Caco-2 (cell line): ENCODE results near the gene PDE4D. TPM values are rescaled to one million over a fixed set of nuclear protein-coding genes. Genes with fewer than 3 reads are reported as not detected.

Source experiments
- BruUV-seq: library from RNA; stranded (reverse); fragments of 400-500 nt; replicated peaks from 2 replicates; lab custom pipeline; 2021; lab: Mats Ljungman, UMichigan
- CTCF ChIA-PET: fragments of 300-600 bp; sonication (Branson Sonifier 250); formaldehyde crosslinking; loops from one replicate; lab custom pipeline; 2022; ENCODE audit warnings: antibody characterized with exemption; lab: Charles Lee
- POLR2A ChIA-PET: fragments of 300-600 bp; sonication (Branson Sonifier 250); formaldehyde crosslinking; loops from one replicate; lab custom pipeline; 2022; ENCODE audit warnings: antibody characterized with exemption; lab: Charles Lee
- DNase-seq, 2 experiments: peaks; one replicate each; pipeline versions ENCODE4 v3.0.0 to v3.0.0-alpha.2; 2020 to 2022
- H3K27me3 ChIP-seq: replicated peaks from 2 replicates; pipeline ENCODE4 v1.6.0; 2011; ENCODE audit warnings: low read length; ENCODE audit not compliant: control insufficient read depth, insufficient read depth
- H3K36me3 ChIP-seq: 2 replicates; pipeline ENCODE4 v1.5.1; 2011; ENCODE audit warnings: low read length; ENCODE audit not compliant: control insufficient read depth, insufficient read depth
- H3K4me1 ChIP-seq: fragments of 250-450 bp; sonication (Bioruptor Pico); 2 replicates; pipeline ENCODE4 v1.5.1; 2020; ENCODE audit warnings: mild to moderate bottlenecking
- H3K4me3 ChIP-seq: 2 replicates; pipeline ENCODE4 v1.5.1; 2011; ENCODE audit warnings: low read depth, mild to moderate bottlenecking, control low read depth, low read length
- H3K9me3 ChIP-seq: fragments of 250-450 bp; sonication (Bioruptor Pico); 2 replicates; pipeline ENCODE4 v1.5.1; 2020; ENCODE audit warnings: mild to moderate bottlenecking, moderate library complexity
- H3K27ac Mint-ChIP-seq: one replicate; pipeline ENCODE4 v1.8.0; 2022; ENCODE audit warnings: mixed read lengths; ENCODE audit not compliant: unreplicated experiment
- H3K27me3 Mint-ChIP-seq: one replicate; pipeline ENCODE4 v1.8.0; 2022; ENCODE audit warnings: mixed read lengths; ENCODE audit not compliant: insufficient read depth, unreplicated experiment
- H3K36me3 Mint-ChIP-seq: one replicate; pipeline ENCODE4 v1.8.0; 2022; ENCODE audit warnings: mild to moderate bottlenecking, mixed read lengths; ENCODE audit not compliant: insufficient read depth, unreplicated experiment
- H3K4me1 Mint-ChIP-seq: one replicate; pipeline ENCODE4 v1.8.0; 2022; ENCODE audit warnings: low read depth, mixed read lengths; ENCODE audit not compliant: unreplicated experiment
- H3K4me3 Mint-ChIP-seq: one replicate; pipeline ENCODE4 v1.8.0; 2022; ENCODE audit warnings: mild to moderate bottlenecking, moderate library complexity, mixed read lengths; ENCODE audit not compliant: unreplicated experiment
- H3K9me3 Mint-ChIP-seq: one replicate; pipeline ENCODE4 v1.8.0; 2022; ENCODE audit warnings: mixed read lengths; ENCODE audit not compliant: unreplicated experiment
- intact Hi-C: fragments of 100-400 bp; cut with micrococcal nuclease; formaldehyde crosslinking; loops from one replicate; pipeline ENCODE4 v1.10.0; 2022; ENCODE audit not compliant: unreplicated experiment
- total RNA-seq: library from RNA; stranded (reverse); gene quantifications from 2 replicates; pipeline ENCODE4 v1.2.3, GENCODE V29; 2022
- TF ChIP-seq, protein P1 (sequence below), 2 experiments: fragments of 200-600 bp in 1 of 2; IDR thresholded peaks; 1 replicate in 1 of 2; 2 replicates in 1 of 2; pipeline versions ENCODE4 v1.5.1 to v1.8.0; 2011 to 2022; ENCODE audit warnings: antibody characterized with exemption in 1 of 2, control low read depth in 1 of 2, inconsistent platforms in 1 of 2, low read depth in 1 of 2, low read length in 1 of 2, mild to moderate bottlenecking in 1 of 2, moderate library complexity in 1 of 2; ENCODE audit not compliant: insufficient read depth in 1 of 2, severe bottlenecking in 1 of 2, unreplicated experiment in 1 of 2

The PDE4D gene
- total RNA-seq, 1 experiment from 2014 or later: 89.8 TPM

DNA sequence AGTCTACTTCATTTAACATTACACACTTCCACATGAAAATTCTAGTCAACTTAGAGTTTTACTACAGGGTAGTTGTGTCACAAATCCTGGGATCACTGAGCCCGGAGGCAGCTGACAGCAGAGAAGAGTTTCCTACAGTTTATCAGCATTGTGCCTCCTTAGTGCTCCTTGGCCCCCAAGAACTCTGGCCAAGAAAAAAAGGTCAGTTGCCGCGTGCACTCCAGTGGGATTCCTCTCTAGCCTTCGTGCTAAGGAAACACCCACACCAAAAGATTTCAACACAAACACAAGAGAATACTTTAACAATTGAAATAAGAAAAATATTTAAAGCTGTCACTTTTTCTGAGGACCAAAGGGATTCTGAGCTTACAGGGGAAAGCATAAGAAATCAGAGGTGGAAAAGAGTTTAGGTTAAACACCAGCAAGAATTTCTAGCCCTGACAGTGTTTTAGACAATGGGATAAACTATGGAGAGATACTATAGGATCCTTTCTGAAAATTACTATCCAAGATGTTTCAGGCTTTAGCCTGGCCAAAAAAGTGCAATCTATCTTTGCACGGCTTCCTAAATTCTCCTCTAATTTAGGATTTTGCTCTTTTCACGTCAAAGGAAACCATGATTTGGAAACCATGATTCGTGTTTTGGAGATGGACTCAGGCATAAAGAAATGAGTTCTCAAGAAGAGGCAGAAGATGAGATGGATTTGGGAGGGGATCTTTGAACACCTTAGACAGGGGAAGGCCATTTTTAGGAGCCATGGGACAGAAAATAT is 703.9 kb downstream of the PDE4D start:
- DNase-seq: no peak
- H3K36me3 ChIP-seq: no peaks in the 10 kb centered on the region
- no peaks in the 10 kb centered on the region for H3K27me3 Mint-ChIP-seq
- no peaks in the 10 kb centered on the region for H3K27me3 ChIP-seq
- no peaks in the 10 kb centered on the region for H3K36me3 Mint-ChIP-seq
- no TSS peak for BruUV-seq
- H3K9me3 ChIP-seq: no peaks in the 10 kb centered on the region
- no peak overlapping the region for H3K27ac Mint-ChIP-seq
- H3K4me1 Mint-ChIP-seq: peaks cover 14% of the 10 kb centered on the region
- peaks cover 6% of the 10 kb centered on the region; the same call in 1 of the 2 replicates for H3K4me1 ChIP-seq
- CTCF ChIA-PET: interaction anchor here (2.9 kb wide), 1 partner anchor 179 kb away, joined by 23 read pairs; no protein-coding TSS in a partner anchor
- H3K4me3 ChIP-seq: no peak overlapping the region
- H3K9me3 Mint-ChIP-seq: no peaks in the 10 kb centered on the region
- POLR2A ChIA-PET: no interaction called here
- TF ChIP-seq, protein P1, sequence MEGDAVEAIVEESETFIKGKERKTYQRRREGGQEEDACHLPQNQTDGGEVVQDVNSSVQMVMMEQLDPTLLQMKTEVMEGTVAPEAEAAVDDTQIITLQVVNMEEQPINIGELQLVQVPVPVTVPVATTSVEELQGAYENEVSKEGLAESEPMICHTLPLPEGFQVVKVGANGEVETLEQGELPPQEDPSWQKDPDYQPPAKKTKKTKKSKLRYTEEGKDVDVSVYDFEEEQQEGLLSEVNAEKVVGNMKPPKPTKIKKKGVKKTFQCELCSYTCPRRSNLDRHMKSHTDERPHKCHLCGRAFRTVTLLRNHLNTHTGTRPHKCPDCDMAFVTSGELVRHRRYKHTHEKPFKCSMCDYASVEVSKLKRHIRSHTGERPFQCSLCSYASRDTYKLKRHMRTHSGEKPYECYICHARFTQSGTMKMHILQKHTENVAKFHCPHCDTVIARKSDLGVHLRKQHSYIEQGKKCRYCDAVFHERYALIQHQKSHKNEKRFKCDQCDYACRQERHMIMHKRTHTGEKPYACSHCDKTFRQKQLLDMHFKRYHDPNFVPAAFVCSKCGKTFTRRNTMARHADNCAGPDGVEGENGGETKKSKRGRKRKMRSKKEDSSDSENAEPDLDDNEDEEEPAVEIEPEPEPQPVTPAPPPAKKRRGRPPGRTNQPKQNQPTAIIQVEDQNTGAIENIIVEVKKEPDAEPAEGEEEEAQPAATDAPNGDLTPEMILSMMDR (IDR thresholded peaks at IDR 0.05; ENCODE audit: insufficient read depth in 1 of 2, low read depth in 1 of 2, low read length in 1 of 2, severe bottlenecking in 1 of 2, unreplicated experiment in 1 of 2): no peak
- intact Hi-C loops: loop anchor here (2.0 to 10.0 kb wide), 5 partner anchors 27 to 605 kb away; no protein-coding TSS in a partner anchor
- peak overlapping the region; percentile 18 for H3K4me3 Mint-ChIP-seq

DNA sequence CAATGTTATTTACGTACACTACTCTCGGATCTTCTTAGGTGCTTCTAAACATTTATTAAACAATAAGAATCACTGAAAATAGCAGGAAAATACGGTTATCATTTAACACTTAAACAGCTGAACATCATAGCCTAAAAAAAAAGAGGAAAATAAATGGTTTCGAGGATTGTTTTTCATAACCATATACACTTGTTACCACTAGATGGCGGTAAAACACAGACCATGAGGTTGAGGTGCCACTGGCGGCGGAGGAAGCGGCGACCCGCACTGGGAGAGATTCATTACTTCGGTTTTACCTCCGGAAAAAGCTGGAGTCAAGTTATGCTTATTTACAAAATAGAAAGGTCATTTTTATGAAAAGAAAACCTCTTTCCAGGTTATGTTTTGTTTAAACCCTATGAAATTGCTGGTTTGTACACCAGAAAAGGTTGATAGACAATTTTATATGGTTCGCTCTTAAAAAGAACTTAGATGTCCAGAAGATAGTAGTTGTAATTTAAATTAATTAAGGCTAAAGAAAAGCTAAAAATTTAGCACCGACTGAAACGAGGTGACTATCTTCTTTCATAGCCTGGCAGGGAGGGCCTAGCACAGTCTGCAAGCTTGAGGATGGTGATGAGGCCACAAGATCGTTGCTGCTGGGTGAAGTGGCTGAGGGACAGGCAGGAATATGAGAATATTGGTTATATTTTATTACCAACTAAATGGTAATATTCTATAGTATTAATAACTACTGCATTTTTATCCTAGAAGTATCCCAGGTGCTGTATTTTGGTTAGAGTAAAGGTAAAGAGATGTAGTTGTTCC is 704.9 kb downstream of the PDE4D start:
- Histone ChIP-seq H3K9me3 (no peaks in the 10 kb centered on the region), H3K4me3 (no peak overlapping the region; the same call in 1 of the 2 replicates), H3K27me3 (no peaks in the 10 kb centered on the region), H3K36me3 (no peaks in the 10 kb centered on the region), H3K4me1 (peaks cover 6% of the 10 kb centered on the region; the same call in 1 of the 2 replicates)
- TF ChIP-seq, protein P1 (IDR thresholded peaks at IDR 0.05; ENCODE audit: insufficient read depth in 1 of 2, low read depth in 1 of 2, low read length in 1 of 2, severe bottlenecking in 1 of 2, unreplicated experiment in 1 of 2): peak; percentile 60 to 73
- Mint-ChIP-seq H3K27ac (no peak overlapping the region), H3K4me1 (peaks cover 19% of the 10 kb centered on the region), H3K4me3 (peak overlapping the region; percentile 56), H3K9me3 (no peaks in the 10 kb centered on the region), H3K36me3 (no peaks in the 10 kb centered on the region), H3K27me3 (no peaks in the 10 kb centered on the region)
- no TSS peak for BruUV-seq
- POLR2A ChIA-PET: no interaction called here
- CTCF ChIA-PET: interaction anchor here (0.6 to 2.9 kb wide), 16 partner anchors 27 to 302 kb away, joined by 3 to 27 read pairs (median 4); no protein-coding TSS in a partner anchor
- peak; percentile 72 to 77 for DNase-seq
- intact Hi-C loops: loop anchor here (1.0 to 10.0 kb wide), 7 partner anchors 28 to 606 kb away; no protein-coding TSS in a partner anchor

DNA sequence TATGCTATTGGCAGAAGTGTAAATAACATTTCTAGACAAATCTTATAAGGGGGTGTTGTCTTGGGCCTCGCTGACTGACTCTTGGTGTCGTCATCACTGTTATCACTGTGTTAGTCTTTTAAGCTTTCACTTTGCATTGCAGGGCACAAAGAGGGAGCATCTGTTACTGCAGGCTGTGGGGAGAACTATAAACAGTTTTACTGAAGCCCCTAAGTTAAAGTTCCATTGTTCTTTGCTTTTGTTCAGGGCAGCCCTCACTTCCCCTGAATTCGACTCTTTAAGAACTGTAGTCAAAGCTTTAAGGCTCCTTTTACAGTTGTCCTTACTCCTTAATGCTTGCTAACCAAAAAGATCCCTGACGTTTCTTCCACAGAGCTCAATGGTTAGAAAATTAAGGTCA is 705.7 kb downstream of the PDE4D start:
- Mint-ChIP-seq H3K27ac (no peak overlapping the region), H3K27me3 (no peaks in the 10 kb centered on the region), H3K4me3 (peak overlapping the region; percentile 56), H3K4me1 (peaks cover 20% of the 10 kb centered on the region), H3K36me3 (no peaks in the 10 kb centered on the region), H3K9me3 (no peaks in the 10 kb centered on the region)
- Histone ChIP-seq H3K36me3 (no peaks in the 10 kb centered on the region), H3K27me3 (no peaks in the 10 kb centered on the region), H3K4me1 (peaks cover 6% of the 10 kb centered on the region; the same call in 1 of the 2 replicates), H3K4me3 (no peak overlapping the region), H3K9me3 (no peaks in the 10 kb centered on the region)
- intact Hi-C loops: loop anchor here (1.0 to 10.0 kb wide), 7 partner anchors 29 to 607 kb away; no protein-coding TSS in a partner anchor
- DNase-seq: no peak
- TF ChIP-seq, protein P1 (IDR thresholded peaks at IDR 0.05; ENCODE audit: insufficient read depth in 1 of 2, low read depth in 1 of 2, low read length in 1 of 2, severe bottlenecking in 1 of 2, unreplicated experiment in 1 of 2): no peak
- CTCF ChIA-PET: interaction anchor here (0.7 to 2.9 kb wide), 10 partner anchors 28 to 301 kb away, joined by 3 to 27 read pairs (median 4); no protein-coding TSS in a partner anchor
- BruUV-seq: no TSS peak
- POLR2A ChIA-PET: interaction anchor here (0.6 kb wide), 1 partner anchor 12 kb away, joined by 3 read pairs; no protein-coding TSS in a partner anchor
